ENCODE data around the gene TMC6.
"Not testable (repeated sequence)": the region's sequence is repeated elsewhere in the genome, so short reads cannot be mapped to it uniquely, and the experiment has no call there.

Gene TMC6

GRCh38 chr17:78082988-78083387 lies 45.6 kb downstream of the TMC6 start:
- in situ Hi-C loops (cut with MboI; ENCODE audit: low sequenced_read_pairs), result no loop called here

DNA sequence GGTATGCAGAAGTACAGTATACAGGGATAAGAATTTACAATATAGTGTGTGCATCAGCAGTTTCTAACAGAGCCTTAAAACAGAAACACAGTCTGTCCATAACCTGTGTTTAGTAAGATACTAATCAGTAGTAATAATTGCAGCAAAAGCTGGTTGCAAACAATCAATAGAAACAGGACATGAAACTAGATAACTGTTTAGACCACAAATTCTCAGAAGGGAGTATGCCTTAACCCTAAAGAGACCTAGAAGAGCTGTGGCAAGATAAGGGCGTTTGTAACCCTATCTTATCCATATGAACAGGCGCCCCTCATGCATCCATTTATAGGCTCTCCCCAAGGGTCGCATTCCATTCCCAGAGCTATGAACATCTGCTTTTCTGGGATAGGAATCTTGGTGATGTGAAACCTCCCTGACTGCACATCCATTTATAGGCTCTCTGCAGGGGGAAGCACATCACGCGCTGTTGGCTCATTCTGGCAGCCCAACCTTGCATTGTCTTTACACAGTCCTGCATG lies 46.1 kb downstream of the TMC6 start:
- in situ Hi-C loops (cut with MboI; ENCODE audit: low sequenced_read_pairs), result not testable (repeated sequence)

DNA sequence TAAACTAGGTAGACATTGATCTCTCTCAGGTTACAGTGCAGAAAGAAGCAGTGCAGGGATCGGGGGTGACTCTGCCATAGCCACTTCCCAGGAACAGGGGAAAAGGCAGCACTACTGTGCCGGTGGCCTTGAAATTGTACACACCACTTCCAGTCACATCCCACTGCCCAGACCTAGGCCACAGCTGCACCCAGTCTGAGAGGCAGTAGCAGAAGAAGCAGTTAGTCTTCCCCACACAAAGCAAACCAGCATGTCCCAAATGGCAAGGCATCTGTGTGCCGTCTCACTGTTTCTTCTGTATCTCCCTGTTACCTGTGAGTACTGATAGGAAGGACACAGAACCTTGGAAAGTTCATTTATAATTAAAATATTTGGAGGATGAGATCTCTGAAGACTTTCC lies 47.0 kb downstream of the TMC6 start:
- in situ Hi-C loops (cut with MboI; ENCODE audit: low sequenced_read_pairs), result no loop called here

- in situ Hi-C loops (cut with MboI; ENCODE audit: low sequenced_read_pairs), result no loop called here
These were observed 49.3 kb downstream of the TMC6 start for GRCh38 chr17:78079253-78079652.

- in situ Hi-C loops (cut with MboI; ENCODE audit: low sequenced_read_pairs), result no loop called here
These were observed 53.0 kb downstream of the TMC6 start for GRCh38 chr17:78075545-78075944.

DNA sequence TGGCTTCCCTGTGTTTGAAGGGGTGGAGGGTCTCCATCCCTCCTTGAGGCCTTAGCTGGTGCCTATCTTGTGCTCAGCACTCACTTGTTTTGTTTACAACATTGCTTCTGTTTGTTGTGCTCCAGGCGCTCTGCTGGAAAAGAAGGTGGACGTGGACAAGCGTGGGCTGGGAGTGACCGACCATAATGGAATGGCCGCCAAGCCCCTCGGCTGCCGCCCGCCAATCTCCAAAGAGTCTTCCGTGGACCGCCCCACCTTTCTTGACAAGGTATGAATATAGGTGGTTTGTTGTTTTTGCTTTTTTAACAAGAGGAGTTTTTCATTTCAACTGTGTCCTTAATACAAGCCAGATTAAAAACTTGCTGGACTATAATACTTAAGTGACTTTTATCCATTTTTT lies 53.5 kb downstream of the TMC6 start:
- in situ Hi-C loops (cut with MboI; ENCODE audit: low sequenced_read_pairs), result no loop called here

- in situ Hi-C loops (cut with MboI; ENCODE audit: low sequenced_read_pairs), result no loop called here
These were observed 55.6 kb downstream of the TMC6 start for GRCh38 chr17:78072961-78073360.

DNA sequence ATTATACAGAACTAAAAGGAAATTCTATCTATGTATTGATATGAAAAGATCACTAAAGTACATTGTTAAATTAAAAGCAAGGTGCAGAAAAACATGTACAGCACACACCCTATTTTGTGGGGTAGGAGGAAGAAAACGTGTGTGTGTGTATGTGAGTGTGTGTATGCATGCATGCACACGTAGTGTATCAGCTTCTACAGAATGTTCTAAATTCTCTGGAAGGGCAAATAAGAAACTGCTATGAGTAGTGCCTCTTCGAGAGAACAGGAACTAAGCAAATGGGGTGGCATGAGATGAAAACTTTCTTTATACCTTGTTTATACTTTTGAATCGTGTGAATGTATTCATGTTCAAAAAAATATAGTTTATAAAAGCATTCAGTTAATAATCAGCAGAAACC lies 58.9 kb downstream of the TMC6 start:
- in situ Hi-C loops (cut with MboI; ENCODE audit: low sequenced_read_pairs), result no loop called here

DNA sequence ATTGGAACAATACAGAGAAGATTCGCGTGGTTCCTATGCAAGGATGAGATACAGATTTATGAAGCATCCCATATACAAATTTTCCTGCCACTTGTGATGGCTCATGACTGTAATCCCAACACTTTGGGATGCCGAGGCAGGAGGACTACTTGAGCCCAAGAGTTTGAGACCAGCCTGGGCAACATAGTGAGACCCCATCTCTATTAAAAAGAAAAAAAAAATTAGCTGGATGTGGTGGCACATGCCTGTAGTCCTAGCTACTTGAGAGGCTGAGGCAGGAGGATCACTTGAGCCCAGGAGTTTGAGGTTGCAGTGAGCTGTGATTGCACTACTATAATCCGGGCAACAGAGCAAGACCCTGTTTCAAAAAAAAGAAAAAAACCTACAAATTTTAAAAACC lies 61.6 kb downstream of the TMC6 start:
- in situ Hi-C loops (cut with MboI; ENCODE audit: low sequenced_read_pairs), result not testable (repeated sequence)

GRCh38 chr17:78064708-78065107 lies 63.8 kb downstream of the TMC6 start:
- in situ Hi-C loops (cut with MboI; ENCODE audit: low sequenced_read_pairs), result no loop called here

DNA sequence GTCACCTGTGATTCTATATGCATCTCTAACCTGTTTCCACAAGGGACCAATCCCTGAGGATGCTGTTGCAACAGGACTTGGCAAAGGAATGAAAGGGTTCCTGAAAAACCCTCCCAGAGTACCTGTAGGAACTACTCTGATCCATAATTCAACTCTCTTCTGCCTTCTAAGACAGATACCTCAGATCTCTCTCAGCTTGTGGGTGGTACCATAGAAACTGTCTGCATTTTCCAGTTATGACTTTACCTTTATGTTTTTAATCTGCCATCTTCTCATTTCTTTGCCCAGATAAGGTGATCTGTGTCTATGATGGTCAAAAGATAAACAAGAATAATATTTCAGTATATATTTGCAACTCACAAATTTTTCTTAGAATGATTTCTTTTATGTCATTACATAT lies 65.1 kb downstream of the TMC6 start:
- in situ Hi-C loops (cut with MboI; ENCODE audit: low sequenced_read_pairs), result no loop called here

- in situ Hi-C loops (cut with MboI; ENCODE audit: low sequenced_read_pairs), result no loop called here
These were observed 66.0 kb downstream of the TMC6 start for GRCh38 chr17:78062596-78062995.

All from HL-60/S4 (cell line).